Muscle of leg (tissue), 16 donors: Measurements from ENCODE around the gene GNG10. TPM values are rescaled to one million over a fixed set of nuclear protein-coding genes. Genes with fewer than 3 reads are reported as not detected.
"Not testable (repeated sequence)": the region's sequence is repeated elsewhere in the genome, so short reads cannot be mapped to it uniquely, and the experiment has no call there.

Source experiments
- DNase-seq: peaks from one replicate; pipeline ENCODE4 v3.0.0; 2013
- H3K27ac ChIP-seq: one replicate; pipeline ENCODE4 v1.5.1; 2013; ENCODE audit warnings: mild to moderate bottlenecking, low read length, control low read depth
- H3K27me3 ChIP-seq: one replicate; pipeline ENCODE4 v1.6.1; 2013; ENCODE audit warnings: low read length; ENCODE audit not compliant: control insufficient read depth, insufficient read depth
- H3K36me3 ChIP-seq: one replicate; pipeline ENCODE4 v1.6.1; 2013; ENCODE audit warnings: low read length; ENCODE audit not compliant: control insufficient read depth, insufficient read depth
- H3K4me1 ChIP-seq: one replicate; pipeline ENCODE4 v1.6.1; 2013; ENCODE audit warnings: low read length; ENCODE audit not compliant: control insufficient read depth, insufficient read depth
- H3K4me3 ChIP-seq: one replicate; pipeline ENCODE4 v1.5.1; 2013; ENCODE audit warnings: low read length, control low read depth
- H3K9me3 ChIP-seq: replicated peaks from 2 replicates; pipeline ENCODE4 v1.6.1; 2013; ENCODE audit warnings: low read depth, low read length; ENCODE audit not compliant: control insufficient read depth
- WGBS: methylation state at CpG from one replicate; pipeline ENCODE4 v1.1.5; 2013; ENCODE audit warnings: missing lambda C conversion rate; ENCODE audit not compliant: insufficient coverage; 5-methylcytosine and 5-hydroxymethylcytosine counted together
- long read RNA-seq, 11 donors: transcript quantifications; one replicate each; lab custom pipeline, GENCODE V29; 2026
- polyA plus RNA-seq, 8 donors: library from polyadenylated mRNA; unstranded; fragments of 120-200 nt; gene quantifications; one replicate each; pipeline versions ENCODE4 v1.2.1 to v1.2.3, GENCODE V29; 2013; ENCODE audit warnings: inconsistent platforms in 1 of 8, low replicate concordance in 1 of 8; ENCODE audit not compliant: insufficient read length in 8 of 8, insufficient read depth in 1 of 8
- total RNA-seq: library from RNA; stranded (reverse); fragments of 120-200 nt; gene quantifications from one replicate; pipeline ENCODE4 v1.2.4, GENCODE V29; 2013

GNG10 gene
- total RNA-seq (27.4 TPM), polyA plus RNA-seq (10 to 100 TPM; 43.5 to 60.6 (median 50.9) TPM)
- long read RNA-seq, donor 1, transcript GNG10-201 (3 exons, 1,491 nt), result major isoform, 16 of 16 reads
- long read RNA-seq, donor 1, partial matches to known transcripts, result 0 of 16 reads
- long read RNA-seq, donor 1, other reads (novel, unspliced or antisense), result 0 of 16 reads
- long read RNA-seq, donor 2, transcript GNG10-201 (3 exons, 1,491 nt), result major isoform, 5 of 5 reads
- long read RNA-seq, donor 2, partial matches to known transcripts, result 0 of 5 reads
- long read RNA-seq, donor 2, other reads (novel, unspliced or antisense), result 0 of 5 reads
- long read RNA-seq, donor 3, transcript GNG10-201 (3 exons, 1,491 nt), result major isoform, 19 of 19 reads
- long read RNA-seq, donor 3, partial matches to known transcripts, result 0 of 19 reads
- long read RNA-seq, donor 3, other reads (novel, unspliced or antisense), result 0 of 19 reads
- long read RNA-seq, donor 4, transcript GNG10-201 (3 exons, 1,491 nt), result major isoform, 14 of 14 reads
- long read RNA-seq, donor 4, partial matches to known transcripts, result 0 of 14 reads
- long read RNA-seq, donor 4, other reads (novel, unspliced or antisense), result 0 of 14 reads
- long read RNA-seq, donor 5, transcript GNG10-201 (3 exons, 1,491 nt), result major isoform, 71 of 71 reads
- long read RNA-seq, donor 5, partial matches to known transcripts, result 0 of 71 reads
- long read RNA-seq, donor 5, other reads (novel, unspliced or antisense), result 0 of 71 reads
- long read RNA-seq, donor 6, transcript GNG10-201 (3 exons, 1,491 nt), result major isoform, 62 of 62 reads
- long read RNA-seq, donor 6, partial matches to known transcripts, result 0 of 62 reads
- long read RNA-seq, donor 6, other reads (novel, unspliced or antisense), result 0 of 62 reads
- long read RNA-seq, donor 7, transcript GNG10-201 (3 exons, 1,491 nt), result major isoform, 24 of 24 reads
- long read RNA-seq, donor 7, partial matches to known transcripts, result 0 of 24 reads
- long read RNA-seq, donor 7, other reads (novel, unspliced or antisense), result 0 of 24 reads
- long read RNA-seq, donor 8, transcript GNG10-201 (3 exons, 1,491 nt), result major isoform, 27 of 27 reads
- long read RNA-seq, donor 8, partial matches to known transcripts, result 0 of 27 reads
- long read RNA-seq, donor 8, other reads (novel, unspliced or antisense), result 0 of 27 reads
- long read RNA-seq, donor 9, transcript GNG10-201 (3 exons, 1,491 nt), result major isoform, 33 of 33 reads
- long read RNA-seq, donor 9, partial matches to known transcripts, result 0 of 33 reads
- long read RNA-seq, donor 9, other reads (novel, unspliced or antisense), result 0 of 33 reads
- long read RNA-seq, donor 10, transcript GNG10-201 (3 exons, 1,491 nt), result major isoform, 32 of 32 reads
- long read RNA-seq, donor 10, partial matches to known transcripts, result 0 of 32 reads
- long read RNA-seq, donor 10, other reads (novel, unspliced or antisense), result 0 of 32 reads
- long read RNA-seq, donor 11, transcript GNG10-201 (3 exons, 1,491 nt), result major isoform, 24 of 24 reads
- long read RNA-seq, donor 11, partial matches to known transcripts, result 0 of 24 reads
- long read RNA-seq, donor 11, other reads (novel, unspliced or antisense), result 0 of 24 reads

GRCh38 chr9:111661150-111661801 is at the start of gene GNG10:
Gene GNG10 (plus strand): TSS chr9:111661605. CDS start chr9:111661635, 30 bp downstream.
- peak within 1 kb of the TSS; percentile 76 for H3K4me3 ChIP-seq
- H3K9me3 ChIP-seq, result no peaks in the 10 kb centered on the region
- H3K36me3 ChIP-seq, result peaks cover 9% of the 10 kb centered on the region
- peaks cover 14% of the 10 kb centered on the region for H3K4me1 ChIP-seq
- WGBS, result under 1% methylated on average over 61 of the region's 61 CpGs
- H3K27ac ChIP-seq, result peak within 1 kb of the TSS; percentile 85
- peak; percentile 73 for DNase-seq
- H3K27me3 ChIP-seq, result no peaks in the 10 kb centered on the region

- 61% methylated on average over 2 of the region's 4 CpGs for WGBS
- DNase-seq, result no peak
- no peak overlapping the region for H3K4me3 ChIP-seq
- no peaks in the 10 kb centered on the region for H3K36me3 ChIP-seq
- H3K9me3 ChIP-seq, result no peaks in the 10 kb centered on the region
- peaks cover 4% of the 10 kb centered on the region for H3K27me3 ChIP-seq
- no peak overlapping the region for H3K27ac ChIP-seq
- peaks cover 2% of the 10 kb centered on the region for H3K4me1 ChIP-seq
Observed at GRCh38 chr9:111613436-111614040, 47.9 kb upstream of the GNG10 start.

- peaks cover 2% of the 10 kb centered on the region for H3K4me1 ChIP-seq
- no peaks in the 10 kb centered on the region for H3K9me3 ChIP-seq
- no peak overlapping the region for H3K27ac ChIP-seq
- no CpG with 5 or more reads among the region's 3 CpGs for WGBS
- no peak overlapping the region for H3K4me3 ChIP-seq
- no peak for DNase-seq
- H3K27me3 ChIP-seq, result no peaks in the 10 kb centered on the region
- H3K36me3 ChIP-seq, result no peaks in the 10 kb centered on the region
Observed at GRCh38 chr9:111615928-111616327, 45.5 kb upstream of the GNG10 start.

GRCh38 chr9:111617349-111617748 is 44.1 kb upstream of the GNG10 start:
- not testable (repeated sequence) for DNase-seq, H3K4me3 ChIP-seq, H3K27me3 ChIP-seq, H3K36me3 ChIP-seq, H3K9me3 ChIP-seq, H3K27ac ChIP-seq, H3K4me1 ChIP-seq
- 91% methylated on average over 12 of the region's 29 CpGs for WGBS

- DNase-seq, result no peak
- H3K27ac ChIP-seq, result no peak overlapping the region
- no peaks in the 10 kb centered on the region for H3K4me1 ChIP-seq
- WGBS, result no CpG with 5 or more reads among the region's 2 CpGs
- no peak overlapping the region for H3K4me3 ChIP-seq
- H3K36me3 ChIP-seq, result no peaks in the 10 kb centered on the region
- no peaks in the 10 kb centered on the region for H3K9me3 ChIP-seq
- peaks cover 2% of the 10 kb centered on the region for H3K27me3 ChIP-seq
Observed at GRCh38 chr9:111621895-111622480, 39.4 kb upstream of the GNG10 start.

GRCh38 chr9:111622626-111623025 is 38.8 kb upstream of the GNG10 start:
- peaks cover 2% of the 10 kb centered on the region for H3K27me3 ChIP-seq
- 29% methylated on average over 1 of the region's 3 CpGs for WGBS
- no peak overlapping the region for H3K27ac ChIP-seq
- no peak overlapping the region for H3K4me3 ChIP-seq
- H3K4me1 ChIP-seq, result no peaks in the 10 kb centered on the region
- no peaks in the 10 kb centered on the region for H3K9me3 ChIP-seq
- DNase-seq, result no peak
- no peaks in the 10 kb centered on the region for H3K36me3 ChIP-seq

- H3K27me3 ChIP-seq, result peaks cover 2% of the 10 kb centered on the region
- WGBS, result 75% methylated on average over 3 of the region's 7 CpGs
- no peak overlapping the region for H3K4me3 ChIP-seq
- H3K9me3 ChIP-seq, result no peaks in the 10 kb centered on the region
- H3K36me3 ChIP-seq, result no peaks in the 10 kb centered on the region
- H3K27ac ChIP-seq, result no peak overlapping the region
- H3K4me1 ChIP-seq, result peaks cover 7% of the 10 kb centered on the region
- no peak for DNase-seq
Observed at GRCh38 chr9:111627260-111627963, 34.0 kb upstream of the GNG10 start.

- 86% methylated on average over 2 of the region's 7 CpGs for WGBS
- no peak overlapping the region for H3K4me3 ChIP-seq
- no peaks in the 10 kb centered on the region for H3K36me3 ChIP-seq
- no peak for DNase-seq
- peaks cover 2% of the 10 kb centered on the region for H3K27me3 ChIP-seq
- H3K4me1 ChIP-seq, result peaks cover 13% of the 10 kb centered on the region
- H3K27ac ChIP-seq, result no peak overlapping the region
- no peaks in the 10 kb centered on the region for H3K9me3 ChIP-seq
Observed at GRCh38 chr9:111628411-111628810, 33.0 kb upstream of the GNG10 start.
